ENCODE results near the gene TMEM196. TPM values are rescaled to one million over a fixed set of nuclear protein-coding genes. Genes with fewer than 3 reads are reported as not detected.

Gene TMEM196
- total and polyA plus RNA-seq, 4 donors = not detected

GRCh38 chr7:19744075-19744474 lies 29.3 kb downstream of the TMEM196 start:
- Histone ChIP-seq H3K36me3 (ENCODE audit: control insufficient read depth in 4 of 4, insufficient read depth in 3 of 4, low read depth in 1 of 4, low read length in 3 of 4) (no peaks in the 10 kb centered on the region), H3K4me1 (ENCODE audit: control insufficient read depth in 4 of 4, insufficient read depth in 4 of 4, low read length in 3 of 4) (no peaks in the 10 kb centered on the region), H3K9me3 (ENCODE audit: control insufficient read depth in 4 of 4, low read length in 3 of 4) (no peaks in the 10 kb centered on the region), H3K27me3 (ENCODE audit: control insufficient read depth in 4 of 4, insufficient read depth in 4 of 4, low read length in 3 of 4) (peaks cover 0 to 3% (median 0%) of the 10 kb centered on the region in 4 donors), H3K4me3 (ENCODE audit: low read depth in 1 of 3, low read length in 3 of 3) (no peak overlapping the region), H3K9ac (ENCODE audit: low read depth in 1 of 2, low read length in 2 of 2) (no peak overlapping the region), H3K27ac (ENCODE audit: low read depth in 1 of 2, low read length in 2 of 2) (no peak overlapping the region)
- TF ChIP-seq MAX (IDR thresholded peaks at IDR 0.05) = no peak
- no peak for TF ChIP-seq YY1 (IDR thresholded peaks at IDR 0.05)
- no peak for TF ChIP-seq FOXA1 (IDR thresholded peaks at IDR 0.05)
- no peak for TF ChIP-seq ATF3 (IDR thresholded peaks at IDR 0.05)
- no peak for TF ChIP-seq JUND (IDR thresholded peaks at IDR 0.05)
- 42% methylated on average over 1 of the region's 1 CpG for WGBS
- DNase-seq (ENCODE audit: low spot score) = no peak

GRCh38 chr7:19728716-19729115 lies 44.7 kb downstream of the TMEM196 start:
- WGBS = 70% methylated on average over 3 of the region's 3 CpGs
- TF ChIP-seq NR2F2 (IDR thresholded peaks at IDR 0.05) (no peak), HNF4G (IDR thresholded peaks at IDR 0.05) (no peak)
- TF ChIP-seq, protein P1, sequence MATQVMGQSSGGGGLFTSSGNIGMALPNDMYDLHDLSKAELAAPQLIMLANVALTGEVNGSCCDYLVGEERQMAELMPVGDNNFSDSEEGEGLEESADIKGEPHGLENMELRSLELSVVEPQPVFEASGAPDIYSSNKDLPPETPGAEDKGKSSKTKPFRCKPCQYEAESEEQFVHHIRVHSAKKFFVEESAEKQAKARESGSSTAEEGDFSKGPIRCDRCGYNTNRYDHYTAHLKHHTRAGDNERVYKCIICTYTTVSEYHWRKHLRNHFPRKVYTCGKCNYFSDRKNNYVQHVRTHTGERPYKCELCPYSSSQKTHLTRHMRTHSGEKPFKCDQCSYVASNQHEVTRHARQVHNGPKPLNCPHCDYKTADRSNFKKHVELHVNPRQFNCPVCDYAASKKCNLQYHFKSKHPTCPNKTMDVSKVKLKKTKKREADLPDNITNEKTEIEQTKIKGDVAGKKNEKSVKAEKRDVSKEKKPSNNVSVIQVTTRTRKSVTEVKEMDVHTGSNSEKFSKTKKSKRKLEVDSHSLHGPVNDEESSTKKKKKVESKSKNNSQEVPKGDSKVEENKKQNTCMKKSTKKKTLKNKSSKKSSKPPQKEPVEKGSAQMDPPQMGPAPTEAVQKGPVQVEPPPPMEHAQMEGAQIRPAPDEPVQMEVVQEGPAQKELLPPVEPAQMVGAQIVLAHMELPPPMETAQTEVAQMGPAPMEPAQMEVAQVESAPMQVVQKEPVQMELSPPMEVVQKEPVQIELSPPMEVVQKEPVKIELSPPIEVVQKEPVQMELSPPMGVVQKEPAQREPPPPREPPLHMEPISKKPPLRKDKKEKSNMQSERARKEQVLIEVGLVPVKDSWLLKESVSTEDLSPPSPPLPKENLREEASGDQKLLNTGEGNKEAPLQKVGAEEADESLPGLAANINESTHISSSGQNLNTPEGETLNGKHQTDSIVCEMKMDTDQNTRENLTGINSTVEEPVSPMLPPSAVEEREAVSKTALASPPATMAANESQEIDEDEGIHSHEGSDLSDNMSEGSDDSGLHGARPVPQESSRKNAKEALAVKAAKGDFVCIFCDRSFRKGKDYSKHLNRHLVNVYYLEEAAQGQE (IDR thresholded peaks at IDR 0.05) = no peak
- no peak overlapping the region for H3K9ac ChIP-seq (ENCODE audit: low read depth in 1 of 2, low read length in 2 of 2)
- H3K27ac ChIP-seq (ENCODE audit: low read depth in 1 of 2, low read length in 2 of 2) = no peak overlapping the region
- H3K27me3 ChIP-seq (ENCODE audit: control insufficient read depth in 4 of 4, insufficient read depth in 4 of 4, low read length in 3 of 4) = peaks cover 0 to 3% (median 0%) of the 10 kb centered on the region in 4 donors
- no peaks in the 10 kb centered on the region for H3K4me1 ChIP-seq (ENCODE audit: control insufficient read depth in 4 of 4, insufficient read depth in 4 of 4, low read length in 3 of 4)
- H3K36me3 ChIP-seq (ENCODE audit: control insufficient read depth in 4 of 4, insufficient read depth in 3 of 4, low read depth in 1 of 4, low read length in 3 of 4) = no peaks in the 10 kb centered on the region
- no peaks in the 10 kb centered on the region for H3K9me3 ChIP-seq (ENCODE audit: control insufficient read depth in 4 of 4, low read length in 3 of 4)
- no peak for DNase-seq (ENCODE audit: low spot score)
- no peak overlapping the region for H3K4me3 ChIP-seq (ENCODE audit: low read depth in 1 of 3, low read length in 3 of 3)

DNA sequence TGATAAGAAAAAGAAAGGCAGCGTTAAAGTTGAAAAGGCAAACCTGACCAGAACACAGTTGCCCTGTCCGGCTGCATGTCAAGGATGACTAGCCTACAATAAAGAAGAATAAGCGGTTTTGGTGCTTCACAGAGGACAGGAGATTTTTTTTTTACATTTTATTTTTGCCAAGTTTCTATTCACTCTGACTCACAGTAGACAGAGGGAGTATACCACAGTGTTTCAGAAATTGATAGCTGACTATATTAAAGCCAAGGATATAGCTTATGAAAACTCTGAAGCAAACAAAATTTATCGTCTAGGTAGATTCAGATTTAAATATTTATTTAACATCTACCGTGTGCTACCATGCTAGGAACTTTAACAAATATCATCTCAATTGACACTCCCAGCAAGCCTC lies 47.6 kb downstream of the TMEM196 start:
- TF ChIP-seq EGR1 (IDR thresholded peaks at IDR 0.05; ENCODE audit: low read depth in 2 of 2) (no peak), FOXA2 (IDR thresholded peaks at IDR 0.05) (no peak)
- Histone ChIP-seq H3K4me3 (ENCODE audit: low read depth in 1 of 3, low read length in 3 of 3) (no peak overlapping the region), H3K9ac (ENCODE audit: low read depth in 1 of 2, low read length in 2 of 2) (no peak overlapping the region), H3K9me3 (ENCODE audit: control insufficient read depth in 4 of 4, low read length in 3 of 4) (no peaks in the 10 kb centered on the region), H3K27me3 (ENCODE audit: control insufficient read depth in 4 of 4, insufficient read depth in 4 of 4, low read length in 3 of 4) (peaks cover 0 to 8% (median 0%) of the 10 kb centered on the region in 4 donors), H3K36me3 (ENCODE audit: control insufficient read depth in 4 of 4, insufficient read depth in 3 of 4, low read depth in 1 of 4, low read length in 3 of 4) (no peaks in the 10 kb centered on the region), H3K4me1 (ENCODE audit: control insufficient read depth in 4 of 4, insufficient read depth in 4 of 4, low read length in 3 of 4) (no peaks in the 10 kb centered on the region), H3K27ac (ENCODE audit: low read depth in 1 of 2, low read length in 2 of 2) (no peak overlapping the region)
- WGBS = 73% methylated on average over 5 of the region's 5 CpGs
- no peak for DNase-seq (ENCODE audit: low spot score)

DNA sequence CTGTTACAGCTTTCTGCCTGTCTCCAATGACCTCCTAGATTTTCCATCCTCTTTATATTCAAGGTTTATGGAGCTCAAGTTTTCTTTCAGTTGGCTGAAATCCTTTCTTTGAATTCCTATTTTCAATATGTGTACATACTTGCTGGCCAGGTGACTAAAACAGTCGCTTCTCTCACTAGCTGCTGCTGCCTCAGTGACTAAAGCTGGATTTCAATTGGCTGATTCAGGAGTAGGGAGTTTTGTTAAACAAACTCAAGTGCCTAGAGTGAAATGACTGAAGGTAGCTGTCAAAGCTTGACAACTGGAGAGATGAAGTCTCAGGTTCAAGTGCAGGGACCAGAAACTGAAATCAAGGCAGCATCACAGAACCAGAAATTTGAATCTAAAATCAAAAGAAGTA lies 57.9 kb downstream of the TMEM196 start:
- peaks cover 0 to 2% (median 0%) of the 10 kb centered on the region in 4 donors for H3K27me3 ChIP-seq (ENCODE audit: control insufficient read depth in 4 of 4, insufficient read depth in 4 of 4, low read length in 3 of 4)
- no peak overlapping the region for H3K9ac ChIP-seq (ENCODE audit: low read depth in 1 of 2, low read length in 2 of 2)
- TF ChIP-seq JUND (IDR thresholded peaks at IDR 0.05) = no peak
- TF ChIP-seq FOXA2 (IDR thresholded peaks at IDR 0.05) = no peak
- no peak for TF ChIP-seq MAX (IDR thresholded peaks at IDR 0.05)
- TF ChIP-seq TAF1 (conservative IDR thresholded peaks at IDR 0.05) = no peak
- no peaks in the 10 kb centered on the region for H3K36me3 ChIP-seq (ENCODE audit: control insufficient read depth in 4 of 4, insufficient read depth in 3 of 4, low read depth in 1 of 4, low read length in 3 of 4)
- H3K9me3 ChIP-seq (ENCODE audit: control insufficient read depth in 4 of 4, low read length in 3 of 4) = no peaks in the 10 kb centered on the region
- no peaks in the 10 kb centered on the region for H3K4me1 ChIP-seq (ENCODE audit: control insufficient read depth in 4 of 4, insufficient read depth in 4 of 4, low read length in 3 of 4)
- no peak overlapping the region for H3K4me3 ChIP-seq (ENCODE audit: low read depth in 1 of 3, low read length in 3 of 3)
- 33% methylated on average over 1 of the region's 1 CpG for WGBS
- DNase-seq (ENCODE audit: low spot score) = no peak
- no peak overlapping the region for H3K27ac ChIP-seq (ENCODE audit: low read depth in 1 of 2, low read length in 2 of 2)
